Activated naive CD4-positive, alpha-beta T cell treated with anti-CD3 and anti-CD28 coated beads, Interleukin-2, amount 10 ng/mL, durations not matched to agents 7 days and 5 days (primary cell): ENCODE measurements around the gene TIGIT.

Experiments used
- CTCF ChIA-PET: fragments of 350-600 bp; sonication (Branson Sonifier 250); formaldehyde crosslinking; loops from one replicate; lab custom pipeline; 2021; ENCODE audit warnings: antibody characterized with exemption; lab: Charles Lee
- DNase-seq: peaks from one replicate; pipeline ENCODE4 v3.0.0-alpha.2; 2020
- H3K27ac Mint-ChIP-seq: one replicate; pipeline ENCODE4 v1.8.0; 2021; ENCODE audit warnings: mild to moderate bottlenecking, moderate library complexity, mixed read lengths
- H3K27me3 Mint-ChIP-seq: one replicate; pipeline ENCODE4 v1.8.0; 2021; ENCODE audit warnings: mild to moderate bottlenecking, mixed read lengths
- H3K36me3 Mint-ChIP-seq: one replicate; pipeline ENCODE4 v1.8.0; 2021; ENCODE audit warnings: mixed read lengths
- H3K4me1 Mint-ChIP-seq: one replicate; pipeline ENCODE4 v1.8.0; 2021; ENCODE audit warnings: mixed read lengths
- H3K4me3 Mint-ChIP-seq: one replicate; pipeline ENCODE4 v1.8.0; 2021; ENCODE audit warnings: mild to moderate bottlenecking, moderate library complexity, mixed read lengths
- H3K9me3 Mint-ChIP-seq: one replicate; pipeline ENCODE4 v1.8.0; 2021; ENCODE audit warnings: mixed read lengths

Gene TIGIT

GRCh38 chr3:114323546-114324254 is 29.9 kb downstream of the TIGIT start:
- Mint-ChIP-seq H3K4me3 (no peak overlapping the region), H3K36me3 (no peaks in the 10 kb centered on the region)

GRCh38 chr3:114327665-114328064 is 33.8 kb downstream of the TIGIT start:
- Mint-ChIP-seq H3K27me3 (no peaks in the 10 kb centered on the region), H3K4me3 (no peak overlapping the region), H3K36me3 (peaks cover 2% of the 10 kb centered on the region), H3K4me1 (peaks cover 9% of the 10 kb centered on the region), H3K27ac (no peak overlapping the region), H3K9me3 (no peaks in the 10 kb centered on the region)
- no peak for DNase-seq
- CTCF ChIA-PET, result interaction anchor here (1.0 to 1.6 kb wide), 2 partner anchors 37 to 172 kb away, joined by 3 to 6 read pairs; no protein-coding TSS in a partner anchor

More at GRCh38 chr3:114323546-114324254, 29.9 kb downstream of the TIGIT start:
- no peak for DNase-seq
- CTCF ChIA-PET, result interaction anchor here (0.9 to 2.3 kb wide), 7 partner anchors 9 to 33 kb away, joined by 3 to 8 read pairs (median 5); no protein-coding TSS in a partner anchor
- Mint-ChIP-seq H3K4me1 (peaks cover 7% of the 10 kb centered on the region), H3K27ac (peak overlapping the region; percentile 12), H3K9me3 (no peaks in the 10 kb centered on the region), H3K27me3 (no peaks in the 10 kb centered on the region)

- H3K27me3 Mint-ChIP-seq, result no peaks in the 10 kb centered on the region
- H3K36me3 Mint-ChIP-seq, result peaks cover 2% of the 10 kb centered on the region
- no peak overlapping the region for H3K4me3 Mint-ChIP-seq
- CTCF ChIA-PET, result interaction anchor here (1.6 kb wide), 1 partner anchor 38 kb away, joined by 6 read pairs; no protein-coding TSS in a partner anchor
- no peaks in the 10 kb centered on the region for H3K9me3 Mint-ChIP-seq
- DNase-seq, result no peak
- H3K4me1 Mint-ChIP-seq, result peaks cover 9% of the 10 kb centered on the region
- no peak overlapping the region for H3K27ac Mint-ChIP-seq
Measured at GRCh38 chr3:114328345-114328744, 34.5 kb downstream of the TIGIT start.

- no peaks in the 10 kb centered on the region for H3K9me3 Mint-ChIP-seq
- peaks cover 2% of the 10 kb centered on the region for H3K36me3 Mint-ChIP-seq
- CTCF ChIA-PET, result interaction anchor here (1.0 kb wide), 1 partner anchor 38 kb away, joined by 3 read pairs; no protein-coding TSS in a partner anchor
- H3K27ac Mint-ChIP-seq, result no peak overlapping the region
- no peak overlapping the region for H3K4me3 Mint-ChIP-seq
- no peaks in the 10 kb centered on the region for H3K27me3 Mint-ChIP-seq
- H3K4me1 Mint-ChIP-seq, result peaks cover 6% of the 10 kb centered on the region
- DNase-seq, result no peak
Measured at GRCh38 chr3:114329823-114330222, 36.0 kb downstream of the TIGIT start.

GRCh38 chr3:114331007-114331406 is 37.2 kb downstream of the TIGIT start:
- Mint-ChIP-seq H3K4me1 (peaks cover 6% of the 10 kb centered on the region), H3K9me3 (no peaks in the 10 kb centered on the region), H3K4me3 (no peak overlapping the region), H3K27ac (no peak overlapping the region), H3K27me3 (no peaks in the 10 kb centered on the region), H3K36me3 (peaks cover 2% of the 10 kb centered on the region)
- CTCF ChIA-PET, result interaction anchor here (1.3 kb wide), 1 partner anchor 8 kb away, joined by 3 read pairs; no protein-coding TSS in a partner anchor
- no peak for DNase-seq

- CTCF ChIA-PET, result interaction anchor here (1.3 kb wide), 1 partner anchor 8 kb away, joined by 3 read pairs; no protein-coding TSS in a partner anchor
- peaks cover 6% of the 10 kb centered on the region for H3K4me1 Mint-ChIP-seq
- no peak for DNase-seq
- no peaks in the 10 kb centered on the region for H3K27me3 Mint-ChIP-seq
- peaks cover 2% of the 10 kb centered on the region for H3K36me3 Mint-ChIP-seq
- no peak overlapping the region for H3K4me3 Mint-ChIP-seq
- H3K9me3 Mint-ChIP-seq, result no peaks in the 10 kb centered on the region
- H3K27ac Mint-ChIP-seq, result no peak overlapping the region
Measured at GRCh38 chr3:114331710-114332109, 37.9 kb downstream of the TIGIT start.

GRCh38 chr3:114332342-114333179 is 38.7 kb downstream of the TIGIT start:
- CTCF ChIA-PET, result no interaction called here
- no peak overlapping the region for H3K4me3 Mint-ChIP-seq
- no peaks in the 10 kb centered on the region for H3K27me3 Mint-ChIP-seq
- H3K27ac Mint-ChIP-seq, result peak overlapping the region; percentile 47
- H3K9me3 Mint-ChIP-seq, result no peaks in the 10 kb centered on the region
- H3K4me1 Mint-ChIP-seq, result peaks cover 4% of the 10 kb centered on the region
- H3K36me3 Mint-ChIP-seq, result peaks cover 2% of the 10 kb centered on the region
- DNase-seq, result no peak

- no peak for DNase-seq
- H3K27ac Mint-ChIP-seq, result peak overlapping the region; percentile 47
- CTCF ChIA-PET, result interaction anchor here (1.5 to 1.6 kb wide), 2 partner anchors 9 to 42 kb away, joined by 4 to 6 read pairs; no protein-coding TSS in a partner anchor
- no peaks in the 10 kb centered on the region for H3K27me3 Mint-ChIP-seq
- peaks cover 7% of the 10 kb centered on the region for H3K36me3 Mint-ChIP-seq
- no peak overlapping the region for H3K4me3 Mint-ChIP-seq
- peaks cover 7% of the 10 kb centered on the region for H3K4me1 Mint-ChIP-seq
- H3K9me3 Mint-ChIP-seq, result no peaks in the 10 kb centered on the region
Measured at GRCh38 chr3:114333180-114333922, 39.5 kb downstream of the TIGIT start.

- CTCF ChIA-PET, result interaction anchor here (1.5 to 1.6 kb wide), 2 partner anchors 9 to 43 kb away, joined by 4 to 6 read pairs; no protein-coding TSS in a partner anchor
- Mint-ChIP-seq H3K27me3 (no peaks in the 10 kb centered on the region), H3K27ac (peak overlapping the region; percentile 29), H3K36me3 (peaks cover 10% of the 10 kb centered on the region), H3K9me3 (peaks cover 1% of the 10 kb centered on the region), H3K4me3 (no peak overlapping the region), H3K4me1 (peaks cover 10% of the 10 kb centered on the region)
- no peak for DNase-seq
Measured at GRCh38 chr3:114333923-114334240, 40.1 kb downstream of the TIGIT start.

GRCh38 chr3:114336122-114336697 is 42.4 kb downstream of the TIGIT start:
- Mint-ChIP-seq H3K4me1 (peaks cover 12% of the 10 kb centered on the region), H3K36me3 (peaks cover 8% of the 10 kb centered on the region), H3K27ac (no peak overlapping the region), H3K9me3 (peaks cover 1% of the 10 kb centered on the region), H3K27me3 (no peaks in the 10 kb centered on the region), H3K4me3 (no peak overlapping the region)
- CTCF ChIA-PET, result interaction anchor here (1.2 to 1.7 kb wide), 4 partner anchors 20 to 522 kb away, joined by 3 to 5 read pairs (median 4); no protein-coding TSS in a partner anchor
- DNase-seq, result no peak

- Mint-ChIP-seq H3K27ac (no peak overlapping the region), H3K27me3 (no peaks in the 10 kb centered on the region), H3K36me3 (peaks cover 8% of the 10 kb centered on the region), H3K4me3 (no peak overlapping the region), H3K9me3 (peaks cover 1% of the 10 kb centered on the region), H3K4me1 (peaks cover 12% of the 10 kb centered on the region)
- CTCF ChIA-PET, result interaction anchor here (1.7 kb wide), 2 partner anchors 46 to 157 kb away, joined by 4 to 5 read pairs; no protein-coding TSS in a partner anchor
- DNase-seq, result no peak
Measured at GRCh38 chr3:114336857-114337256, 43.0 kb downstream of the TIGIT start.

GRCh38 chr3:114338651-114339357 is 45.0 kb downstream of the TIGIT start:
- Mint-ChIP-seq H3K36me3 (peaks cover 7% of the 10 kb centered on the region), H3K27ac (no peak overlapping the region), H3K27me3 (no peaks in the 10 kb centered on the region), H3K9me3 (peaks cover 1% of the 10 kb centered on the region), H3K4me3 (no peak overlapping the region), H3K4me1 (peaks cover 11% of the 10 kb centered on the region)
- CTCF ChIA-PET, result interaction anchor here (0.6 to 1.0 kb wide), 3 partner anchors 8 to 92 kb away, joined by 3 read pairs; no protein-coding TSS in a partner anchor
- no peak for DNase-seq

- CTCF ChIA-PET, result no interaction called here
- no peak for DNase-seq
- Mint-ChIP-seq H3K4me1 (peaks cover 3% of the 10 kb centered on the region), H3K27me3 (no peaks in the 10 kb centered on the region), H3K36me3 (no peaks in the 10 kb centered on the region), H3K9me3 (no peaks in the 10 kb centered on the region), H3K27ac (no peak overlapping the region), H3K4me3 (no peak overlapping the region)
Measured at GRCh38 chr3:114344492-114344891, 50.7 kb downstream of the TIGIT start.
